Stimulated activated CD8-positive, alpha-beta memory T cell treated with anti-CD3 and anti-CD28 coated beads, Interleukin-4, amount 100 ng/mL, for 1 hour (primary cell): ENCODE measurements around the gene LAPTM5.

Experiments
- DNase-seq, 2 donors: peaks; one replicate each; pipeline ENCODE4 v3.0.0-alpha.2; 2020; ENCODE audit warnings: low read depth in 2 of 2, low spot score in 1 of 2

Gene LAPTM5

GRCh38 chr1:30744060-30744756 lies 13.4 kb downstream of the LAPTM5 start:
- no peak for DNase-seq

GRCh38 chr1:30743584-30744059 lies 14.0 kb downstream of the LAPTM5 start:
- peak in 1 of 2 donors; percentile 43 for DNase-seq

GRCh38 chr1:30742963-30743559 lies 14.5 kb downstream of the LAPTM5 start:
- no peak for DNase-seq

- DNase-seq: no peak
Measured at GRCh38 chr1:30742300-30742962, 15.1 kb downstream of the LAPTM5 start.

- DNase-seq: no peak
Measured at GRCh38 chr1:30741239-30741894, 16.2 kb downstream of the LAPTM5 start.

- DNase-seq: no peak
Measured at GRCh38 chr1:30740251-30741238, 17.0 kb downstream of the LAPTM5 start.

- DNase-seq: no peak
Measured at GRCh38 chr1:30739601-30740000, 18.0 kb downstream of the LAPTM5 start.

GRCh38 chr1:30738715-30739559 lies 18.6 kb downstream of the LAPTM5 start:
- DNase-seq: no peak

GRCh38 chr1:30738040-30738714 lies 19.4 kb downstream of the LAPTM5 start:
- DNase-seq: no peak

- no peak for DNase-seq
Measured at GRCh38 chr1:30737357-30738039, 20.1 kb downstream of the LAPTM5 start.

GRCh38 chr1:30735668-30736498 lies 21.7 kb downstream of the LAPTM5 start:
- no peak for DNase-seq

- DNase-seq: no peak
Measured at GRCh38 chr1:30735124-30735523, 22.4 kb downstream of the LAPTM5 start.

GRCh38 chr1:30734580-30734979 lies 23.0 kb downstream of the LAPTM5 start:
- no peak for DNase-seq

GRCh38 chr1:30734106-30734505 lies 23.5 kb downstream of the LAPTM5 start:
- no peak for DNase-seq

- no peak for DNase-seq
Measured at GRCh38 chr1:30733493-30733892, 24.1 kb downstream of the LAPTM5 start.

GRCh38 chr1:30732277-30732996 lies 25.1 kb downstream of the LAPTM5 start:
- DNase-seq: no peak

- no peak for DNase-seq
Measured at GRCh38 chr1:30731806-30732276, 25.7 kb downstream of the LAPTM5 start.
